22Rv1 (cell line): ENCODE results near the gene SLC50A1.
"Not testable (repeated sequence)": the region's sequence is repeated elsewhere in the genome, so short reads cannot be mapped to it uniquely, and the experiment has no call there.

Source experiments
- H3K27ac ChIP-seq: fragments of 450-650 bp; 2 replicates; pipeline ENCODE4 v1.5.1; 2017
- CTCF ChIP-seq: fragments of 450-650 bp; IDR thresholded peaks from 2 replicates; pipeline ENCODE4 v1.5.1; 2017; ENCODE audit warnings: mild to moderate bottlenecking
- ZFX ChIP-seq: fragments of 450-650 bp; IDR thresholded peaks from 2 replicates; pipeline ENCODE4 v1.6.1; 2017; ENCODE audit warnings: antibody characterized with exemption, borderline replicate concordance

The SLC50A1 gene

DNA sequence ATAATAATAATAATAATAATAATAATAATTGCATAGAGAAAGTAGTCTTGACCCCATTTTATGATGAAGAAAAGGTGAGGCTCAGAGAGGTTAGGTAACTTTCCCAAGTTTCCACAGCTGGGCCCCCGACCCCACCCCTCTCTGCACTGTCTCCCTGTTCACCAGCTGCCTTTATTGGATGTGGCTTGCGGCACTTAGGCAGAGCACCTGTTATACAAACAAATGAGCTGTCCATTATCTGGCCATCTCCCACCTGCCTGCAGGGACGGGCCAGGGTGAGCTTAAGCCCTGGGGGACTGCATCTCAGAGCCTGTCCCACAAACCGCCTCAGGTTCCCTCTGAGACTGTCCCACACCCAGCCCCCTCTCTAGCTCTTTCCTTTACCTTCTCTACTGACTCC, 18.0 kb upstream of the SLC50A1 start:
- no peak for TF ChIP-seq CTCF
- H3K27ac ChIP-seq = no peak overlapping the region

- H3K27ac ChIP-seq = not testable (repeated sequence)
These were observed 17.6 kb upstream of the SLC50A1 start for GRCh38 chr1:155118090-155118489.

- TF ChIP-seq CTCF (no peak), ZFX (no peak)
- no peak overlapping the region for H3K27ac ChIP-seq
These were observed 15.4 kb upstream of the SLC50A1 start for GRCh38 chr1:155120253-155120652.

GRCh38 chr1:155121249-155121648, 14.4 kb upstream of the SLC50A1 start:
- H3K27ac ChIP-seq = no peak overlapping the region
- TF ChIP-seq CTCF (no peak), ZFX (no peak)

GRCh38 chr1:155122308-155122707, 13.3 kb upstream of the SLC50A1 start:
- TF ChIP-seq CTCF (no peak), ZFX (no peak)
- no peak overlapping the region for H3K27ac ChIP-seq

DNA sequence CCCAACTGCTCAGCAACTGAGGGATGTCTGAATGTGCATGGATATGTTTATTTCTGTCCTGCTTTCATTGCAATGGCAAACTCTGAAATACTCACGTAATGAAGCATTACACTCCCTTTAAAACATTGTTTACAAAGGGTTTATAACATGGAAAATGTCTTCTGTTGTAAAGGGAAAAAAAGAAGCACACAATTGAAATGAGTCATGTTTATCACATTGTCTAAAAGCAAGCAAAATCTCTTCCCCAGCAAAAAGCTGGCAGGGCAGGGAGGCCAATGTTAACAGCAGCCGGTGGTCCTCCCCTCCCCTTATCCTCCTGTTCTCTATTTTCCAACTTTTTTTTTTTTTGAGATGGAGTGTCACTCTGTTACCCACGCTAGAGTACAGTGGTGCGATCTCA, 11.9 kb upstream of the SLC50A1 start:
- no peak for TF ChIP-seq CTCF
- TF ChIP-seq ZFX = no peak
- H3K27ac ChIP-seq = no peak overlapping the region

DNA sequence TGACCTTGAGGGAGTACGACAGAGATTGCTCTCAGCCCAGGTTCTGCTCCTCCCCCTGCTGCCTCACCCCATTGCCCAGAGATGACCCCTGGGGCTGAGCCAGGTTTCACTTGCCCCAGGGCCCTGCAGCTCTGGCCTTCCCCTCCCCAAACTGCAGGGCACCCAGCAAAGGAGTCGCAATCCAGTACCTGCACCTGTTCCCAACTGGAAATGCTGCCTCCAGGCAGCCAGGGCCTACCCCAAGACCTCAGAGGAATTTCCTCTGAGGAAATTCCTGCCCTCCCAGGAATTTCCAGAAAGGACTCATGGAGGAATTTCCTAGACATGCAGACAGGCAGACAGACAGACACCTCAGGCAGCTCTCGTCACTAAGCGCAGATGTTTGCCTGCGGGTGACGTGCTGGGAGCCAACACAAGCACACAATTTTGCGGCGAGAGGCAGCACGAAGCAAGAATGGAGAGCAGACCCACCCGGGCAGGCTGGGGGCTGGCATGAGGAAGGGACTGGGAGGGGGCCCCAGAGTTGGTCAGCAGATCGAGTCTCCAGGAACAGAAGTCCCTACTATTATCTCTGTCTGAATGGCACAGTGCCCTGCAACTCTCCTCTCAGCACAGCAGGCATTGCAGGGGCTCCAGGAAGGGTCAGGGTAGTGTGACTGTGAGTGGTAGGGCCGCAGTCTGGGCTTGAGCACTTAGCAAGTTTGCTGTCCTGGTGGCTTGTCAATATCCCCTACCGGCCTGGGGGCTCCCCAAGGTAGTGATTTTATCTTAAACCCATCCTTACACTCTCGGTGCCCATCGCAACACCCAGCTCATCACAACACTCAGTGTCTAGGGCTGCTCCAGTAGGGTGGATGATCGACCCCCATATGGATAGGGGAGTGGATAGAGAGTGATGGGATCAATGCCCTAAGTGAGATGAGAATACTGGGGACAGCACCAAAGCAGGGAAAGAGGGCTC, 10.9 kb upstream of the SLC50A1 start:
- TF ChIP-seq CTCF = no peak
- no peak for TF ChIP-seq ZFX
- peak overlapping the region; percentile 99; the same call in 1 of the 2 replicates for H3K27ac ChIP-seq

DNA sequence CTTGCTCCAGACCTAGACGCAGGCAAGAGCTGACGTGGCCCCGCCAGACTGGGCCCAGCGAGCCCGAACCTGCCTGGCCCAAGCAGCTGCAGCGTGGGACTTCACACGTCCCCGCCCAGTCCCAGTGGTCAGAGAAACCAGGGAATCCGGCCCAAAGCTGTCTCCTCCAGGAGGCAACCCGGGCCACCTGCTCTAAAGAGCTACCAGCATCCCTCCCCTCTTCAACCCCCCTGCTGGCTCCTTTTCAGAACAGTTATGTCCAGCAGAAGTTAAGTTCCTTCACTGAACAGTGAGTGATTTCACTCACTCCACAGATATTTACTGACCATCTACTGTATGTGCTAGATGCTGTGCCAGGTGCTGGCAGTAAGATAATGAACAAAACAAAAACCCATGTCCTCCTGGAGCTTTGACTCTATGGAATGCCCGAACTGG, 10.1 kb upstream of the SLC50A1 start:
- TF ChIP-seq ZFX = no peak
- TF ChIP-seq CTCF = no peak
- H3K27ac ChIP-seq = peak overlapping the region; percentile 99
